Brain microvascular endothelial cell (primary cell): ENCODE results near the gene SRF.
A peak's percentile ranks its signal among the peaks of the same experiment; 100 is the strongest.

Experiments used
- DNase-seq: peaks from one replicate; pipeline ENCODE4 v3.0.0-alpha.2; 2020
- H3K27ac ChIP-seq: fragments of 250-450 bp; sonication (Bioruptor Pico); 2 replicates; pipeline ENCODE4 v1.5.1; 2020; ENCODE audit warnings: mild to moderate bottlenecking, moderate library complexity
- H3K27me3 ChIP-seq: fragments of 250-450 bp; sonication (Bioruptor Pico); replicated peaks from 2 replicates; pipeline ENCODE4 v1.5.1; 2020; ENCODE audit warnings: mild to moderate bottlenecking
- H3K36me3 ChIP-seq: fragments of 250-450 bp; sonication (Bioruptor Pico); replicated peaks from 2 replicates; pipeline ENCODE4 v1.5.1; 2020; ENCODE audit warnings: mild to moderate bottlenecking
- H3K4me3 ChIP-seq: 2 replicates; pipeline ENCODE4 v1.5.1; 2011; ENCODE audit warnings: low read depth, mild to moderate bottlenecking, control low read depth, low read length, moderate library complexity
- CTCF ChIP-seq: IDR thresholded peaks from 2 replicates; pipeline ENCODE4 v1.5.1; 2011; ENCODE audit warnings: low read depth, mild to moderate bottlenecking, moderate library complexity, low read length, control low read depth, inconsistent platforms; ENCODE audit errors: missing control alignments
- in situ Hi-C: cut with HindIII; loops from 2 replicates; pipeline ENCODE4 v1.10.0; 2017; ENCODE audit warnings: low sequenced_read_pairs, low pct_ligation_motif_present

Gene SRF

GRCh38 chr6:43170931-43171706 is at the start of gene SRF:
SRF (plus strand) TSS chr6:43171269; CDS start chr6:43171657, 388 bp downstream.
- Histone ChIP-seq H3K4me3 (peak within 1 kb of the TSS; percentile 96), H3K27me3 (no peaks in the 10 kb centered on the region), H3K36me3 (peaks cover 14% of the 10 kb centered on the region), H3K27ac (peak within 1 kb of the TSS; percentile 88)
- peak; percentile 42 for TF ChIP-seq CTCF
- in situ Hi-C loops = no loop called here
- DNase-seq = peak; percentile 100

GRCh38 chr6:43122146-43122545 is 48.9 kb upstream of the SRF start:
- no peak for TF ChIP-seq CTCF
- no peaks in the 10 kb centered on the region for H3K27me3 ChIP-seq
- DNase-seq = no peak
- in situ Hi-C loops = no loop called here
- no peak overlapping the region for H3K4me3 ChIP-seq
- H3K36me3 ChIP-seq = no peaks in the 10 kb centered on the region
- peak overlapping the region; percentile 90 for H3K27ac ChIP-seq

- in situ Hi-C loops = no loop called here
- no peak for TF ChIP-seq CTCF
- Histone ChIP-seq H3K36me3 (no peaks in the 10 kb centered on the region), H3K27me3 (no peaks in the 10 kb centered on the region), H3K4me3 (no peak overlapping the region), H3K27ac (peak overlapping the region; percentile 92)
- no peak for DNase-seq
Measured at GRCh38 chr6:43123461-43124314, 47.4 kb upstream of the SRF start.

- H3K27ac ChIP-seq = peak overlapping the region; percentile 92
- H3K4me3 ChIP-seq = no peak overlapping the region
- no peaks in the 10 kb centered on the region for H3K27me3 ChIP-seq
- in situ Hi-C loops = no loop called here
- DNase-seq = no peak
- TF ChIP-seq CTCF = no peak
- H3K36me3 ChIP-seq = no peaks in the 10 kb centered on the region
Measured at GRCh38 chr6:43124481-43124880, 46.6 kb upstream of the SRF start.

GRCh38 chr6:43125119-43125518 is 46.0 kb upstream of the SRF start:
- peak overlapping the region; percentile 92 for H3K27ac ChIP-seq

More at GRCh38 chr6:43125119-43125518, 46.0 kb upstream of the SRF start:
- H3K4me3 ChIP-seq = no peak overlapping the region
- no peaks in the 10 kb centered on the region for H3K36me3 ChIP-seq
- H3K27me3 ChIP-seq = no peaks in the 10 kb centered on the region
- DNase-seq = peak; percentile 93
- in situ Hi-C loops = no loop called here
- TF ChIP-seq CTCF = no peak
